Kidney (tissue), 14 donors: Measurements from ENCODE around the gene SLC2A4RG. TPM values are rescaled to one million over a fixed set of nuclear protein-coding genes. Genes with fewer than 3 reads are reported as not detected.
A peak's percentile ranks its signal among the peaks of the same experiment; 100 is the strongest.

ENCODE experiments used
- DNase-seq, 5 donors: peaks; one replicate each; pipeline ENCODE4 v3.0.0-alpha.2; 2013 to 2020
- FAIRE-seq: peaks from 2 replicates; lab custom pipeline; 2012; peaks lifted over from hg19 to GRCh38; lab: Jason Lieb, UNC
- H3K27ac ChIP-seq, 2 donors: one replicate each; pipeline ENCODE4 v1.7.0; 2013; ENCODE audit warnings: low read depth in 2 of 2, low read length in 2 of 2, inconsistent platforms in 1 of 2
- H3K27me3 ChIP-seq: one replicate; pipeline ENCODE4 v1.7.1; 2013; ENCODE audit warnings: low read length, inconsistent platforms; ENCODE audit not compliant: control insufficient read depth, insufficient read depth
- H3K36me3 ChIP-seq, 3 donors: one replicate each; pipeline versions ENCODE4 v1.7.0 to v1.7.1; 2013; ENCODE audit warnings: low read length in 3 of 3, control low read depth in 1 of 3, inconsistent platforms in 1 of 3; ENCODE audit not compliant: insufficient read depth in 3 of 3, control insufficient read depth in 2 of 3
- H3K4me1 ChIP-seq, 3 donors: one replicate each; pipeline versions ENCODE4 v1.7.0 to v1.7.1; 2013; ENCODE audit warnings: low read length in 3 of 3, inconsistent platforms in 1 of 3, low read depth in 1 of 3; ENCODE audit not compliant: control insufficient read depth in 2 of 3, insufficient read depth in 2 of 3
- H3K4me3 ChIP-seq, 3 donors: one replicate each; pipeline versions ENCODE4 v1.7.0 to v1.8.1; 2013; ENCODE audit warnings: low read length in 3 of 3, control low read depth in 1 of 3, inconsistent platforms in 1 of 3
- H3K9ac ChIP-seq, 3 donors: one replicate each; pipeline versions ENCODE4 v1.7.0 to v1.7.1; 2013; ENCODE audit warnings: low read length in 3 of 3, control low read depth in 1 of 3, inconsistent platforms in 1 of 3
- H3K9me3 ChIP-seq, 3 donors: one replicate each; pipeline versions ENCODE4 v1.7.0 to v1.7.1; 2013; ENCODE audit warnings: low read length in 3 of 3, control low read depth in 1 of 3, inconsistent platforms in 1 of 3; ENCODE audit not compliant: control insufficient read depth in 2 of 3, insufficient read depth in 1 of 3
- intact Hi-C: fragments of 100-400 bp; cut with DNase I; formaldehyde crosslinking; loops from one replicate; pipeline ENCODE4 v1.11.1; 2022
- polyA plus RNA-seq: library from polyadenylated mRNA; stranded (reverse); fragments of 350-450 nt; fragmentation: Illumina TruSeq; extraction: RNeasy Lipid Tissue Mini Kit (QIAGEN cat#74804); gene quantifications from one replicate; pipeline ENCODE4 v1.2.3, GENCODE V29; 2014; ENCODE audit warnings: low read depth, low replicate concordance; ENCODE audit not compliant: insufficient read depth
- total RNA-seq: library from RNA; stranded (reverse); fragmentation: NEBNext Ultra II Directional; extraction: Animal tissue kit (Norgen Biotek cat#: 25700); gene quantifications from one replicate; pipeline ENCODE4 v1.2.1, GENCODE V29; 2021
- TF ChIP-seq, protein P1 (sequence below): IDR thresholded peaks from 3 replicates; pipeline ENCODE4 v1.5.1; 2012; ENCODE audit warnings: mild to moderate bottlenecking, moderate library complexity, borderline replicate concordance; ENCODE audit not compliant: insufficient read depth; ENCODE audit errors: extremely low read depth
- donor health status: control.
- donor health status: control.
- donor health status: control.
- donor health status: control.
- donor health status: control.
- donor health status: DM: yes; HTN: yes; CAD: no.
- donor health status: Normal renal cell carcinoma (clear cell type).

The SLC2A4RG gene
- total and polyA plus RNA-seq, 2 donors from 2014 or later: 154 to 171 TPM

DNA sequence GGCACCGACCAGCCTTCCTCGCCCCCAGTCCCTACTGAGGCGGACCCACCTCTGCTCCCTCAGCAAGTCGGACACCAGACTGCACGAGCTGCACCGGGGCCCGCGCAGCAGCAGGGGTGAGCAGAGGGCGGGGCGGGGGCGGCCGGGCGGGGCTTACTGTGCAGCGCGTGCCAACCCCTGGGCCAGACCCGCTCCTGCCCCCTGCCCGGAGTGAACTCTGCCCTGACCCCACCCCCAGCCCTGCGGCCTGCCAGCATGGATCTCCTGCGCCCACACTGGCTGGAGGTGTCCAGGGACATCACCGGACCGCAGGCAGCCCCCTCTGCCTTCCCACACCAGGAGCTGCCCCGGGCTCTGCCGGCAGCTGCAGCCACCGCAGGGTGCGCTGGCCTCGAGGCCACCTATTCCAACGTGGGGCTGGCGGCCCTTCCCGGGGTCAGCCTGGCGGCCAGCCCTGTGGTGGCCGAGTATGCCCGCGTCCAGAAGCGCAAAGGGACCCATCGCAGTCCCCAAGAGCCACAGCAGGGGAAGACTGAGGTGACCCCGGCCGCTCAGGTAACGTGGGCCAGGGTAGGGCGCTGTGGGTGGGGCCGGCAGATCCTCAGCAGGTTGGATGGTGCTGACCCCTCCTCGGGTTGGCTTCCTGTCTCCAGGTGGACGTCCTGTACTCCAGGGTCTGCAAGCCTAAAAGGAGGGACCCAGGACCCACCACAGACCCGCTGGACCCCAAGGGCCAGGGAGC, 1.5 kb upstream of the SLC2A4RG start:
- Histone ChIP-seq H3K27ac (peak overlapping the region in 1 of 2 donors; percentile 78), H3K27me3 (no peaks in the 10 kb centered on the region), H3K36me3 (peaks cover 0 to 10% (median 3%) of the 10 kb centered on the region in 3 donors), H3K9ac (no peak overlapping the region), H3K4me1 (peaks cover 0 to 16% (median 0%) of the 10 kb centered on the region in 3 donors), H3K9me3 (no peaks in the 10 kb centered on the region), H3K4me3 (peak overlapping the region in 2 of 3 donors; percentile 60 to 66)
- FAIRE-seq (no peak), DNase-seq (peak in 3 of 5 donors; percentile 39 to 86 (median 83))
- TF ChIP-seq, protein P1, sequence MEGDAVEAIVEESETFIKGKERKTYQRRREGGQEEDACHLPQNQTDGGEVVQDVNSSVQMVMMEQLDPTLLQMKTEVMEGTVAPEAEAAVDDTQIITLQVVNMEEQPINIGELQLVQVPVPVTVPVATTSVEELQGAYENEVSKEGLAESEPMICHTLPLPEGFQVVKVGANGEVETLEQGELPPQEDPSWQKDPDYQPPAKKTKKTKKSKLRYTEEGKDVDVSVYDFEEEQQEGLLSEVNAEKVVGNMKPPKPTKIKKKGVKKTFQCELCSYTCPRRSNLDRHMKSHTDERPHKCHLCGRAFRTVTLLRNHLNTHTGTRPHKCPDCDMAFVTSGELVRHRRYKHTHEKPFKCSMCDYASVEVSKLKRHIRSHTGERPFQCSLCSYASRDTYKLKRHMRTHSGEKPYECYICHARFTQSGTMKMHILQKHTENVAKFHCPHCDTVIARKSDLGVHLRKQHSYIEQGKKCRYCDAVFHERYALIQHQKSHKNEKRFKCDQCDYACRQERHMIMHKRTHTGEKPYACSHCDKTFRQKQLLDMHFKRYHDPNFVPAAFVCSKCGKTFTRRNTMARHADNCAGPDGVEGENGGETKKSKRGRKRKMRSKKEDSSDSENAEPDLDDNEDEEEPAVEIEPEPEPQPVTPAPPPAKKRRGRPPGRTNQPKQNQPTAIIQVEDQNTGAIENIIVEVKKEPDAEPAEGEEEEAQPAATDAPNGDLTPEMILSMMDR: no peak
- intact Hi-C loops: no loop called here

DNA sequence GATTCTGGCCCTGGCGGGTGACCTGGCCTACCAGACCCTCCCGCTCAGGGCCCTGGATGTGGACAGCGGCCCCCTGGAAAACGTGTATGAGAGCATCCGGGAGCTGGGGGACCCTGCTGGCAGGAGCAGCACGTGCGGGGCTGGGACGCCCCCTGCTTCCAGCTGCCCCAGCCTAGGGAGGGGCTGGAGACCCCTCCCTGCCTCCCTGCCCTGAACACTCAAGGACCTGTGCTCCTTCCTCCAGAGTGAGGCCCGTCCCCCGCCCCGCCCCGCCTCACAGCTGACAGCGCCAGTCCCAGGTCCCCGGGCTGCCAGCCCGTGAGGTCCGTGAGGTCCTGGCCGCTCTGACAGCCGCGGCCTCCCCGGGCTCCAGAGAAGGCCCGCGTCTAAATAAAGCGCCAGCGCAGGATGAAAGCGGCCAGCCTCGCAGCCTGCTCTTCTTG, 868 bp upstream of the SLC2A4RG start:
- DNase-seq: peak in 4 of 5 donors; percentile 65 to 93 (median 74)
- H3K9me3 ChIP-seq: no peaks in the 10 kb centered on the region
- peak overlapping the region; percentile 78 to 84 for H3K27ac ChIP-seq
- H3K9ac ChIP-seq: no peak overlapping the region
- no peaks in the 10 kb centered on the region for H3K27me3 ChIP-seq
- peaks cover 0 to 16% (median 0%) of the 10 kb centered on the region in 3 donors for H3K4me1 ChIP-seq
- intact Hi-C loops: no loop called here
- TF ChIP-seq, protein P1: no peak
- H3K36me3 ChIP-seq: peaks cover 0 to 11% (median 5%) of the 10 kb centered on the region in 3 donors
- FAIRE-seq: no peak
- peak overlapping the region in 2 of 3 donors; percentile 60 to 66 for H3K4me3 ChIP-seq

DNA sequence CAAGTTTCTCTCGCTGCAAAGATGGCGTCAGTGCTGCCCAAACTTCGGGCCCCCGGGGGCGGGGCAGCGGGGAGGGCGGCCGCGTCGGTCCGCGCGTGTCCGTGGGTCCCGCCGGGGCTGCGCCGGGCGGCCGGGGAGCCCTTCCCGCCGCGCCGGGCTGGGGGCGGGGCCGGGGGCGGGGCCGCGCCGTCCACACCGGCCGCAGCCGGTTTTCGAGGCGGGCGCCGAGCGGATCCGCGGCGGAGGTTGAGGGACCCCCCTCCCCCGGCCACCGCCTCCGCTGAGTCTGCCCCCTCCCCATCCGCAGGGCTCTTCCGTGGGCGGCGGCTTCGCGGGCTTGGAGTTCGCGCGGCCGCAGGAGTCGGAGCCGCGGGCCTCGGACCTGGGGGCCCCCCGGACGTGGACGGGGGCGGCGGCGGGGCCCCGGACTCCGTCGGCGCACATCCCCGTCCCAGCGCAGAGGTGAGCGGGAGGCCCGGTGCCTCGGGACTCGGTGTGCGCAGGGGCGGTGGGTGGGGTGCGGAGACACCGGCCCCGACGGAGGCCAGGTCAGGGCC, 572 bp downstream of the SLC2A4RG start:
- Histone ChIP-seq H3K36me3 (peaks cover 0 to 13% (median 2%) of the 10 kb centered on the region in 3 donors), H3K4me3 (peak overlapping the region; percentile 54 to 71 (median 62)), H3K4me1 (peaks cover 0 to 16% (median 5%) of the 10 kb centered on the region in 3 donors), H3K27me3 (no peaks in the 10 kb centered on the region), H3K27ac (peak overlapping the region; percentile 89 to 92), H3K9me3 (no peaks in the 10 kb centered on the region), H3K9ac (peak overlapping the region in 2 of 3 donors; percentile 42 to 69)
- no peak for FAIRE-seq
- TF ChIP-seq, protein P1: no peak
- intact Hi-C loops: no loop called here
- peak; percentile 48 to 91 (median 72) for DNase-seq
